Measurements from ENCODE around the gene CASKIN1.

DNA sequence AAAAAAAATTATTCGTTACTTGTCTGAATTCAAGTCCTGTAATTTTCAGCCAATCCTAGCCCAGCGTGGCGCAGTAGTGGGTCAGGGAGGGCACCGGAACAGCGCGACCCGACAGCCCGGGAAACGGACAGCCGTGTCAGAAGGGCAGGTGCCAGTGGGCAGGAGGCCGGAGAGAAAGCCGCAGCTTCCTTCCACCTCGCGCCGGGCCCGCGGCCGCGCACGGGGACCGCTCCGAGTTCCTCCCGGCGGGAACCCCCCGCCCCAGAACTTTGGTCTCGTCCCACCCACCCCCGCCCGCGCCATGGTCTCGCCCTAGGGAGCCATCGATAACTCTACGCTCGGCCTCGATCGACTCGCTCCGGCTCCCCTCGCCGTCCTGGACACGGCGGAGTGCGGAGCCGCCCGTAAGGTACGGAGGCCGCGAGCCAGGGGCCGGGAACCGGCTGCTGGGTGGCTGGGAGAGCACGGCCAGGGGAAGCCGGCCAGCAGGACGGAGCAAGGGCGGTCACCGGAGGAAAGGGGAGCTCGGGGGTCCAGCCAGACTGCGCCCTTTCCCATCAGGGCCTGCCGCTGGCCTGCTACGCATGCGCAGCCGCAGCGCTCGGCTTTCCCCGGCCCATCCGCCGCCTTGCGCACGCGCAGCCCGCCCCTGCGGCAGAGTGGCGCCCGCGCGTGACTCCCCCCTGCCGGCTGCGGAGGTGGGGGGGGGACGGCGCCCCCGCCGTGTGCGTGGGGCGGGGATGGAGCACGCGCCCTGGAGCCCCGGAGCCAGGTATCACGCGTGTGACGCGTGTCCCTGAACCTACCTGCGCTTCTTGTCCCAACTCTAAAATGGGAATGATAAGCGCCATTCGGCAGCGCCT, 8.9 kb upstream of the CASKIN1 start, which contains the start of gene MLST8:
- TF ChIP-seq NFE2L2 (conservative IDR thresholded peaks at IDR 0.05; ENCODE audit: low read length): no peak
- TF ChIP-seq MYC (IDR thresholded peaks at IDR 0.05; ENCODE audit: borderline replicate concordance, low read length): peak; percentile 63; the same call in 1 of the 2 replicates
- peak; percentile 65 for TF ChIP-seq POLR2A (IDR thresholded peaks at IDR 0.05; ENCODE audit: low read length)
- TF ChIP-seq, protein P1, sequence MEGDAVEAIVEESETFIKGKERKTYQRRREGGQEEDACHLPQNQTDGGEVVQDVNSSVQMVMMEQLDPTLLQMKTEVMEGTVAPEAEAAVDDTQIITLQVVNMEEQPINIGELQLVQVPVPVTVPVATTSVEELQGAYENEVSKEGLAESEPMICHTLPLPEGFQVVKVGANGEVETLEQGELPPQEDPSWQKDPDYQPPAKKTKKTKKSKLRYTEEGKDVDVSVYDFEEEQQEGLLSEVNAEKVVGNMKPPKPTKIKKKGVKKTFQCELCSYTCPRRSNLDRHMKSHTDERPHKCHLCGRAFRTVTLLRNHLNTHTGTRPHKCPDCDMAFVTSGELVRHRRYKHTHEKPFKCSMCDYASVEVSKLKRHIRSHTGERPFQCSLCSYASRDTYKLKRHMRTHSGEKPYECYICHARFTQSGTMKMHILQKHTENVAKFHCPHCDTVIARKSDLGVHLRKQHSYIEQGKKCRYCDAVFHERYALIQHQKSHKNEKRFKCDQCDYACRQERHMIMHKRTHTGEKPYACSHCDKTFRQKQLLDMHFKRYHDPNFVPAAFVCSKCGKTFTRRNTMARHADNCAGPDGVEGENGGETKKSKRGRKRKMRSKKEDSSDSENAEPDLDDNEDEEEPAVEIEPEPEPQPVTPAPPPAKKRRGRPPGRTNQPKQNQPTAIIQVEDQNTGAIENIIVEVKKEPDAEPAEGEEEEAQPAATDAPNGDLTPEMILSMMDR (IDR thresholded peaks at IDR 0.05): no peak
- no peak for TF ChIP-seq SMC3 (IDR thresholded peaks at IDR 0.05)
- peak; percentile 82 to 94 for TF ChIP-seq JUN (IDR thresholded peaks at IDR 0.05)
- TF ChIP-seq NPAS2 (CRISPR knock-in tag; IDR thresholded peaks at IDR 0.05; ENCODE audit: borderline replicate concordance): no peak
- TF ChIP-seq ZFP36 (IDR thresholded peaks at IDR 0.05; ENCODE audit: borderline replicate concordance, partially characterized antibody): no peak
- no peak for TF ChIP-seq RAD21 (conservative IDR thresholded peaks at IDR 0.05 in 1 of 2, IDR thresholded peaks at IDR 0.05 in 1 of 2)
- no peak; the same call in 1 of the 2 replicates for TF ChIP-seq RFX5 (IDR thresholded peaks at IDR 0.05)
- no peak for TF ChIP-seq CHD2 (IDR thresholded peaks at IDR 0.05; ENCODE audit: low read length, partially characterized antibody)
- TF ChIP-seq, protein P2, sequence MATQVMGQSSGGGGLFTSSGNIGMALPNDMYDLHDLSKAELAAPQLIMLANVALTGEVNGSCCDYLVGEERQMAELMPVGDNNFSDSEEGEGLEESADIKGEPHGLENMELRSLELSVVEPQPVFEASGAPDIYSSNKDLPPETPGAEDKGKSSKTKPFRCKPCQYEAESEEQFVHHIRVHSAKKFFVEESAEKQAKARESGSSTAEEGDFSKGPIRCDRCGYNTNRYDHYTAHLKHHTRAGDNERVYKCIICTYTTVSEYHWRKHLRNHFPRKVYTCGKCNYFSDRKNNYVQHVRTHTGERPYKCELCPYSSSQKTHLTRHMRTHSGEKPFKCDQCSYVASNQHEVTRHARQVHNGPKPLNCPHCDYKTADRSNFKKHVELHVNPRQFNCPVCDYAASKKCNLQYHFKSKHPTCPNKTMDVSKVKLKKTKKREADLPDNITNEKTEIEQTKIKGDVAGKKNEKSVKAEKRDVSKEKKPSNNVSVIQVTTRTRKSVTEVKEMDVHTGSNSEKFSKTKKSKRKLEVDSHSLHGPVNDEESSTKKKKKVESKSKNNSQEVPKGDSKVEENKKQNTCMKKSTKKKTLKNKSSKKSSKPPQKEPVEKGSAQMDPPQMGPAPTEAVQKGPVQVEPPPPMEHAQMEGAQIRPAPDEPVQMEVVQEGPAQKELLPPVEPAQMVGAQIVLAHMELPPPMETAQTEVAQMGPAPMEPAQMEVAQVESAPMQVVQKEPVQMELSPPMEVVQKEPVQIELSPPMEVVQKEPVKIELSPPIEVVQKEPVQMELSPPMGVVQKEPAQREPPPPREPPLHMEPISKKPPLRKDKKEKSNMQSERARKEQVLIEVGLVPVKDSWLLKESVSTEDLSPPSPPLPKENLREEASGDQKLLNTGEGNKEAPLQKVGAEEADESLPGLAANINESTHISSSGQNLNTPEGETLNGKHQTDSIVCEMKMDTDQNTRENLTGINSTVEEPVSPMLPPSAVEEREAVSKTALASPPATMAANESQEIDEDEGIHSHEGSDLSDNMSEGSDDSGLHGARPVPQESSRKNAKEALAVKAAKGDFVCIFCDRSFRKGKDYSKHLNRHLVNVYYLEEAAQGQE (IDR thresholded peaks at IDR 0.05): no peak
